GM21367 (cell line): ENCODE data around the gene C1QTNF6.
"Not testable (repeated sequence)": the region's sequence is repeated elsewhere in the genome, so short reads cannot be mapped to it uniquely, and the experiment has no call there.

Experiments
- ATAC-seq: cut with Tn5 transposase; IDR thresholded peaks from one replicate; pipeline ENCODE4 v1.9.1; 2021; ENCODE audit not compliant: unreplicated experiment

Gene C1QTNF6

GRCh38 chr22:37187891-37188761 lies at the start of gene C1QTNF6:
Gene C1QTNF6 (minus strand): TSS chr22:37188247. CDS start chr22:37188213, 34 bp downstream.
- no peak for ATAC-seq

- no peak for ATAC-seq
These were observed 48.0 kb upstream of the C1QTNF6 start for GRCh38 chr22:37235897-37236607.

DNA sequence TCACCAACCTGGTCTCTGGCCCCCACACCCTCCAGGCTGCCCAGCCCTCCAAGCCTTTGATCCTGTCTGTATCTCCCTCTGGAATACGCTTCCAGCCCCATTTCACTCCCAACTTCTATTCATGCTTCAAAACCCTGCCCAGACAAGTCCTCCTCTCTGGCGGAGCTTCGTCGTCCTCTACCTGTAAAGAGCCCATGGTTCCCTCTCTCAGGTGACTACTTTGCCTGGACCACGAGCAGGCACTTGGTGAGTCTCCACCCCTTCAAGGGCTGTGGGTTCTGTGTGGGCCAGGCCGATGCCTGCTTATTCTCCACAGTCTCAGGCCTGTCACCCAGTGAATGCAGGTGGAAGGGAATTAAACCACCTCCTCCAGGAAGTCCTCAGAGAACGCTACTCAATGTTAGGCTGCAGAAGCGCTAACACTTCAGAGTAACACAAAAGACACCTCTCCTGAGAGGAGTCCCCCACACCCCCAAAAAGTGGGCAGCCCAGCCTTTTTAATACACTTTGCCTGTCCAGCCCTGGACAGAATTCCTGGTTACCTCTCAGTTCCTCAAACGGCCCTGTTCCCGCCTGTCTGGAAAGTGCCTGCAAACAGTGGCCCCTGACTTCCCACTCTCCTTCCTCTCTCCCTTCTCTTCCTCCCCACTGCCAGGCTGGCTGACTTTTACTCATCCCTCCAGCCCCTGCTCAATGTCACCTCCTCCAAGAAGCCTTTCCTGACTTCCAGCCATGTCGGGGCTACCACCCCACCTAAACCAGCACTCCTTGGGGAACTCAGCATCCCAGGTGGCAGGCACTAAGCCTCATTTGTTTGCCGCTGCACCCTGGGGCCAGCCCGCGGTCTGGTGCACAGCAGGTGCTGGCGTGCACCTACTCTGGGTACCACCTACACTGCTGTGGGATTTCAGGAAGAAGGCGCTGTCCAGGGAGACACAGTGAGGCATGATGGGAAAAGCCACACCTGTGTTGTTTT lies 47.0 kb upstream of the C1QTNF6 start:
- no peak for ATAC-seq

DNA sequence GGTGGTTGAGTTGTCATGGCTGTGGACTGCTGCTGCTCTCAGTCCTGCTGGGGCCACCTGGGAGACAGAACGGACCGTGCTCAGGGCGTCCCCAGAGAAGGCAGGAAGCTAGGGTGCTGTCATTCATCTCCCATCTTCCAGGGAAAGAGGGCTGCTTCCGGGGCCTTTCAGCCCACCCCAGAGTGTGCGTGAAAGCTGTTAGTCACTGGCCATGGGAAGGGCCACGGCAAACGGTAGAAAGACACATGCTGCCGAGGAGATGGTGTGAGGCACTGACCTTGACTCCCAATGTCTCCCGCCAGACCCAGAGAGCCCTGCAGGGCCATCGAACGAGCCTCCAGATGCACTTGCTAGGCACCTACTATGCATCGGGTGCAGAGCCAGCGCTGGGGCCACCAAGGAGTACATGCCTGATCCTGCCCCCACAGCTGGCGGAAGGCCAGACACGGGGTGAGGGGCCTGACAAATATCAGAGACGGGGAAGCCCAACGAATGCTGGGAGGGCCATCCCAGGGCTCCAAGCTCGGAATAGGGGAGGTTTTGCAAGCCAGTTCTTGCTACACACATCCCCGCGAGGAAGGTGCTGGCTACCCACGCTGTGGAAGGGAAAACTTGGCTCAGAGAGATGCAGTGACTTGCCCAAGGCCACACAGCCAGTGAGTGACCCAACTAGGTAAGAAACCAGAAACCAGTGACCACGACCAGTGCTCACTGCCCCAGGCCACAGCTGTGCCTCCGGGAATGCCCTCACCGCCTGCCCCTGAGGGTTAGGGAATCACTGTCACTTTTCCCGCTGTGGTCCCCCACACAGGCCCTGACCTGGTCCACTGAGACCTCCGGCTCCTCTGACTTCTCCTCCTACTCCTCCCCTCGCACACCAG lies 45.9 kb upstream of the C1QTNF6 start:
- ATAC-seq: no peak

DNA sequence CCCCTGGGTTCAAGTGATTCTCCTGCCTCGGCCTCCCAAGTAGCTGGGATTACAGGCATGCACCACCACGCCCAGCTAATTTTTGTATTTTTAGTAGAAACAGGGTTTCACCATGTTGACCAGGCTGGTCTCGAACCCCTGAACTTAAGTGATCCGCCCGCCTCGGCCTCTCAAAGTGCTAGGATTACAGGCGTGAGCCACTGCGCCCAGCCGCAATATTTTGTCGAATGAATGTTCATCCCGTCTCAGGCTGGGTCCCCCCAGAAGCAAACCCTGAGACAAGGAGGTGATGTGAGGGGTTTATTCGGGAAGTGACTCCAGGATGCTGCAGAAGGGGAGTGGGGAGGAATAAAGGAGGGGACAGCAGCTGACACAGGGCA lies 45.3 kb upstream of the C1QTNF6 start:
- ATAC-seq: not testable (repeated sequence)

- no peak for ATAC-seq
These were observed 44.3 kb upstream of the C1QTNF6 start for GRCh38 chr22:37232140-37232998.

DNA sequence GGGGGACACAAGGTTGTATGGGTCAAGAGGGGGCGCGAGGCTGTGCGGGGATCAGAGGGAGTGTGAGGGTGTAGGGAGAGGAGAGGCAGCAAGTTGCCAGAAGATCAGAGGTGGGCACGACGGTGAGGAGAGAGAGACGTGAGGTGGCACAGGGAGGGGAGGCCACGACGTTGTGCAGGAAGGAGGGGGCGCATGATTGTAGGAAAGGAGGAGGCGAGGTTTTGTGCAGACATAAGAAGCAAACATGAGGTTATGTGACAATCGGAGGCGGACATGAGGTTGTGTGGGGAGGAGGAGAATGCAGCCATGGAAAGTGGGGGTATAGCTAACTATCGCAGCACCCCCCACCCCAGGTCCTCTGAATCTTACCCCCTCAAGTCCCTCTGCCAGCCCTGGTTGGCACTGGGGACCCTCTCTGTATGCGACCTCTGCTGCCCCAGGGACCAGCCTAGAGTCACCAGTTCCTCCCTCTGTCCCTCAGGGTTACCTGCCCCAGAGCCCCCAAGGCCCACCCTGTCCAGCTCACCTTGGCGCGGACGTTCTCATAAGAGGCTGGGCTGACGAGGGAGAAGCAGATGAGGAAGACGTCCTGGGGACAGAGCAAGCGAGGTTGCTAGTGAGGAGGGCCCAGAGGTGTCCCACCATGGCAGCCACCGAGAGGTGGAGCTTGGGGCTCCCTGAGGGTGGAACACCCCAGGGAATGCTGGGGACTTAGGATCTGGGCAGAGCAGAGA lies 43.5 kb upstream of the C1QTNF6 start:
- ATAC-seq: no peak

- ATAC-seq: no peak
These were observed 42.8 kb upstream of the C1QTNF6 start for GRCh38 chr22:37230673-37231405.

GRCh38 chr22:37229805-37230672 lies 42.0 kb upstream of the C1QTNF6 start:
- ATAC-seq: no peak

DNA sequence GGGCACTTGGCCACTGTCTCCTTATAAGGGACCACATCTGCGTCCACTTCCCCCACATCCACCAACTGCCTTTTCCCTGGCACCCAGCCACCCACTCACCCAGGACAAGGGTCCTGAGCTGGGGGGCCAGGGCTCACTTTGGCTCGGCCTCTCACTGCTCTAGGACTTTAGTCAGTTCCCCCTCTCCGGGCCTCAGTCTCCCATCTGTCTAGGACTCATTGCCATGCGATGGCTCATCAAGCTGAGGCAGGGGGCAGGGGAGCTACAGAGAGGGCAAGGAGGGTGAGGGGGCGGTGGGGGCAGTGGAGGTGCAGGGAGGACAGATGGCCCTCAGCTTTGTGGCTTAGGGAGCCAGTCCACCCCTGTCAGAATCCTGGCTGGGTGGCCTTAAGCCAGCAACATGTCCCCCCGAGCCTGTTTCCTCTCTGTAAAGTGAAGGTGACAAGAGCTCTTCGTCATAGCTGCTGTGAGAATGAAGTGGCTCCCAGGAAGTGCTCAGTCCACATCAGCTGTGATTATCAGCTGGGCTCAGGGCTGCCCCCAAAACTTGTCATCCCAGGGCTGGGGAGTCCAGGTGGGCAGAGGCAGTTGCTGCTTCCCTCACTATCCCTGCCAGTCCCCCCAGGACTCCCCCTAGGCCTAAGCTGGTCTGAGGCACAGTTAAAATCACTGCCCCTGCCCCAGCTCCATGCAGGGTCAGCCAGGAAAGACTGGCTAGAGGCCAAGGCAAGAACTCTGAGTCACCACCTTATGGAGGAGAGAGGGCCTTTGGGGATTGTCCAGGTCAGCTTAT lies 41.2 kb upstream of the C1QTNF6 start:
- ATAC-seq: no peak

- no peak for ATAC-seq
These were observed 40.3 kb upstream of the C1QTNF6 start for GRCh38 chr22:37228106-37229011.

DNA sequence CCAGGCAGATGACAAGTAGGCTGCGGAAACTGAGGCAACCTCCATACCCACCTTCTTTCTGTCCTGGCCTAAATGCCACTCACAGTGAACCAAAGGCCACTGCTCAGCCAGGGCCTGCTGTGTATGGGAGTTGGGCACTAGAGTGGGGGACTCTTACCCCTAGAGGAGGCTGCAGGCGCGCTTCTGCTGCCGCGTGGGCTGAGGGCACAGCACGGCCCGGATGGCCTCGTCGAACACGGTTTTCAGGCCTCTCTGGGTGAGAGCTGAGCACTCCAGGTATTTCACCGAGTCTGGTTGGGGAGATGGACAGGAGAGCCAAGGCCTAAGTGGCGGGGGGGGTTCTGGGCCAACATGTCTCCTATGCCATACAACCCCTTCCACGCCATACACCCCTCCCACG lies 38.5 kb upstream of the C1QTNF6 start:
- no peak for ATAC-seq

GRCh38 chr22:37226087-37226486 lies 38.0 kb upstream of the C1QTNF6 start:
- no peak for ATAC-seq

- ATAC-seq: no peak
These were observed 37.4 kb upstream of the C1QTNF6 start for GRCh38 chr22:37225481-37225880.
